IMR-90 (cell line): ENCODE results near the gene TNF. TPM values are rescaled to one million over a fixed set of nuclear protein-coding genes. Genes with fewer than 3 reads are reported as not detected.

Source experiments
- ATAC-seq: fragments of 200-7000 bp; cut with Tn5 transposase; 2 replicates; pipeline ENCODE4 v1.9.1; 2020; ENCODE audit warnings: low read depth, mild to moderate bottlenecking, moderate library complexity
- BruUV-seq: library from RNA; stranded (reverse); fragments of 400-500 nt; replicated peaks from 2 replicates; lab custom pipeline; 2021; lab: Mats Ljungman, UMichigan
- CTCF ChIA-PET: fragments of 300-600 bp; formaldehyde crosslinking; extraction: SDS; loops from one replicate; lab custom pipeline; 2021; ENCODE audit warnings: antibody characterized with exemption; lab: Yijun Ruan, JAX
- POLR2A ChIA-PET: fragments of 300-600 bp; sonication (Branson Sonifier 250); formaldehyde crosslinking; loops from one replicate; lab custom pipeline; 2022; ENCODE audit warnings: antibody characterized with exemption; ENCODE audit not compliant: unreplicated experiment; lab: Charles Lee
- DNase-seq: peaks from one replicate; pipeline ENCODE4 v3.0.0; 2013
- H2AFZ ChIP-seq: replicated peaks from 2 replicates; pipeline ENCODE3; 2013; ENCODE audit warnings: low read length, mild to moderate bottlenecking; ENCODE audit not compliant: poor library complexity
- H2AK5ac ChIP-seq: 2 replicates; pipeline ENCODE4 v1.6.1; 2013; ENCODE audit warnings: low read depth, low read length, inconsistent platforms
- H2AK9ac ChIP-seq: replicated peaks from 2 replicates; pipeline ENCODE3; 2013; ENCODE audit warnings: mild to moderate bottlenecking, low read depth, low read length, moderate library complexity; ENCODE audit not compliant: poor library complexity
- H2BK120ac ChIP-seq: 2 replicates; pipeline ENCODE4 v1.6.1; 2013; ENCODE audit warnings: low read depth, low read length, inconsistent platforms
- H2BK15ac ChIP-seq: 3 replicates; pipeline ENCODE4 v1.6.1; 2013; ENCODE audit warnings: low read depth, low read length, inconsistent platforms
- H2BK20ac ChIP-seq: 2 replicates; pipeline ENCODE4 v1.6.1; 2013; ENCODE audit warnings: low read depth, mild to moderate bottlenecking, inconsistent platforms, low read length, moderate library complexity
- H2BK5ac ChIP-seq: 2 replicates; pipeline ENCODE4 v1.6.1; 2013; ENCODE audit warnings: mild to moderate bottlenecking, low read depth, low read length, inconsistent platforms; ENCODE audit not compliant: poor library complexity, severe bottlenecking
- H3K14ac ChIP-seq: replicated peaks from 2 replicates; pipeline ENCODE4 v1.6.1; 2013; ENCODE audit warnings: low read depth, low read length, inconsistent platforms
- H3K18ac ChIP-seq: 2 replicates; pipeline ENCODE4 v1.6.1; 2013; ENCODE audit warnings: low read depth, low read length, control low read depth
- H3K23ac ChIP-seq: 2 replicates; pipeline ENCODE4 v1.6.1; 2013; ENCODE audit warnings: low read depth, low read length, inconsistent platforms
- H3K27ac ChIP-seq: 2 replicates; pipeline ENCODE4 v1.5.1; 2013; ENCODE audit warnings: mild to moderate bottlenecking, control low read depth, low read length; ENCODE audit not compliant: insufficient read depth
- H3K27me3 ChIP-seq: 2 replicates; pipeline ENCODE4 v1.6.1; 2013; ENCODE audit warnings: low read length; ENCODE audit not compliant: control insufficient read depth, insufficient read depth
- H3K36me3 ChIP-seq: 2 replicates; pipeline ENCODE4 v1.6.1; 2013; ENCODE audit warnings: low read length, mixed read lengths; ENCODE audit not compliant: control insufficient read depth, insufficient read depth
- H3K4ac ChIP-seq: 2 replicates; pipeline ENCODE4 v1.6.1; 2013; ENCODE audit warnings: low read depth, low read length, inconsistent platforms
- H3K4me1 ChIP-seq: 2 replicates; pipeline ENCODE4 v1.6.1; 2013; ENCODE audit warnings: low read length, mixed read lengths; ENCODE audit not compliant: control insufficient read depth, insufficient read depth
- H3K4me2 ChIP-seq: 2 replicates; pipeline ENCODE4 v1.6.1; 2013; ENCODE audit warnings: low read depth, mild to moderate bottlenecking, control low read depth, low read length, moderate library complexity
- H3K4me3 ChIP-seq: 2 replicates; pipeline ENCODE4 v1.5.1; 2013; ENCODE audit warnings: low read depth, mild to moderate bottlenecking, control low read depth, low read length, moderate library complexity; ENCODE audit not compliant: insufficient read depth
- H3K56ac ChIP-seq: 2 replicates; pipeline ENCODE4 v1.6.1; 2013; ENCODE audit warnings: low read length, inconsistent platforms; ENCODE audit not compliant: insufficient read depth; ENCODE audit errors: extremely low read depth
- H3K79me1 ChIP-seq, 2 experiments: 2 replicates each; pipeline ENCODE4 v1.6.1; 2013; ENCODE audit warnings: low read length in 2 of 2, inconsistent platforms in 1 of 2, low read depth in 1 of 2
- H3K9ac ChIP-seq: 2 replicates; pipeline ENCODE4 v1.6.1; 2013; ENCODE audit warnings: low read depth, low read length, control low read depth
- H3K9me1 ChIP-seq: 2 replicates; pipeline ENCODE4 v1.6.1; 2013; ENCODE audit warnings: low read length, inconsistent platforms; ENCODE audit not compliant: insufficient read depth
- H3K9me3 ChIP-seq: 2 replicates; pipeline ENCODE4 v1.6.1; 2013; ENCODE audit warnings: low read length; ENCODE audit not compliant: control insufficient read depth, insufficient read depth
- H4K20me1 ChIP-seq: 2 replicates; pipeline ENCODE4 v1.6.1; 2013; ENCODE audit warnings: low read length, inconsistent platforms; ENCODE audit not compliant: insufficient read depth
- H4K5ac ChIP-seq: 2 replicates; pipeline ENCODE4 v1.6.1; 2013; ENCODE audit warnings: mild to moderate bottlenecking, low read depth, low read length, control low read depth
- H4K8ac ChIP-seq, 2 experiments: 2 replicates each; pipeline ENCODE4 v1.6.1; 2013; ENCODE audit warnings: low read depth in 2 of 2, low read length in 2 of 2, control low read depth in 1 of 2, inconsistent platforms in 1 of 2
- H4K91ac ChIP-seq: 2 replicates; pipeline ENCODE4 v1.6.1; 2013; ENCODE audit warnings: low read depth, low read length, inconsistent platforms; ENCODE audit not compliant: insufficient read depth
- BHLHE40 ChIP-seq: fragments of 150-350 bp; IDR thresholded peaks from 2 replicates; pipeline ENCODE4 v1.6.1; 2016; ENCODE audit warnings: mild to moderate bottlenecking, low read depth, low read length
- CHD1 ChIP-seq: IDR thresholded peaks from 2 replicates; pipeline ENCODE4 v1.6.1; 2012; ENCODE audit warnings: low read depth, low read length, improper control_type of control experiment
- ELK1 ChIP-seq: fragments of 150-350 bp; IDR thresholded peaks from 2 replicates; pipeline ENCODE4 v1.6.1; 2016; ENCODE audit warnings: low read depth, mild to moderate bottlenecking, low read length, moderate library complexity, borderline replicate concordance
- MAFK ChIP-seq: IDR thresholded peaks from 2 replicates; pipeline ENCODE4 v1.6.1; 2012; ENCODE audit warnings: low read depth, low read length, improper control_type of control experiment
- RCOR1 ChIP-seq: IDR thresholded peaks from 2 replicates; pipeline ENCODE4 v1.6.1; 2012; ENCODE audit warnings: mild to moderate bottlenecking, low read length, improper control_type of control experiment; ENCODE audit not compliant: insufficient replicate concordance
- USF2 ChIP-seq: fragments of 150-350 bp; IDR thresholded peaks from 2 replicates; pipeline ENCODE4 v1.6.1; 2017; ENCODE audit warnings: mild to moderate bottlenecking, antibody characterized with exemption, low read length, low read depth
- WGBS, 2 experiments: methylation state at CpG; one replicate each; pipeline versions ENCODE4 v1.1.5 to v1.1.7; 2013; ENCODE audit warnings: missing lambda C conversion rate in 2 of 2; ENCODE audit not compliant: insufficient read length in 1 of 2; ENCODE audit errors: extremely low coverage in 2 of 2; 5-methylcytosine and 5-hydroxymethylcytosine counted together
- dilution Hi-C: fragments of 300-500 bp; cut with HindIII; formaldehyde crosslinking; loops from one replicate; pipeline ENCODE4 v1.14.3; 2018; ENCODE audit warnings: low sequenced_read_pairs; ENCODE audit not compliant: unreplicated experiment
- in situ Hi-C: fragments of 300-500 bp; cut with MboI; formaldehyde crosslinking; loops from 3 replicates; pipeline ENCODE4 v1.14.3; 2019; ENCODE audit warnings: low sequenced_read_pairs, inconsistent platforms, mixed read lengths
- intact Hi-C: fragments of 100-400 bp; cut with micrococcal nuclease; formaldehyde crosslinking; loops from 2 replicates; pipeline ENCODE4 v1.10.0; 2022
- polyA plus RNA-seq, 3 experiments: library from polyadenylated mRNA; depleted of rRNA; stranded (reverse); fragments of >200 nt; gene quantifications; 2 replicates each; pipeline ENCODE4 v1.2.3, GENCODE V29; 2012; ENCODE audit warnings: low replicate concordance in 1 of 3
- total RNA-seq: library from RNA; depleted of rRNA; stranded (reverse); fragments of >200 nt; gene quantifications from 2 replicates; pipeline ENCODE4 v1.2.3, GENCODE V29; 2012

Gene TNF
- total and polyA plus RNA-seq, 2 of the 4 experiments (the other 2 are of a cell fraction): not detected

- CTCF ChIA-PET: interaction anchor here (0.7 to 1.4 kb wide), 5 partner anchors 8 to 30 kb away, joined by 3 to 6 read pairs (median 4); no protein-coding TSS in a partner anchor
- no peak for ATAC-seq
These were observed 4.4 kb downstream of the TNF start for GRCh38 chr6:31579546-31580437.

More at GRCh38 chr6:31579546-31580437, 4.4 kb downstream of the TNF start:
- H4K20me1 ChIP-seq: no peaks in the 10 kb centered on the region
- H3K4ac ChIP-seq: no peak overlapping the region
- intact Hi-C loops: loop anchor here (2.0 to 5.0 kb wide), 2 partner anchors 19 to 32 kb away; partner anchors contain the start of genes ATP6V1G2 and NFKBIL1
- H2BK5ac ChIP-seq: no peak overlapping the region
- H4K5ac ChIP-seq: no peak overlapping the region
- H3K4me1 ChIP-seq: peaks cover 4% of the 10 kb centered on the region; the same call in 1 of the 2 replicates
- no peak overlapping the region for H3K4me3 ChIP-seq
- H3K23ac ChIP-seq: no peak overlapping the region
- H3K36me3 ChIP-seq: no peaks in the 10 kb centered on the region
- H3K9me3 ChIP-seq: no peaks in the 10 kb centered on the region
- in situ Hi-C loops: no loop called here
- no CpG with 5 or more reads among the region's 8 CpGs for WGBS, 2 experiments
- no peak overlapping the region for H4K91ac ChIP-seq
- DNase-seq: no peak
- H3K27ac ChIP-seq: no peak overlapping the region
- peak overlapping the region in 1 of 2 experiments; percentile 51; a peak in 1 of 4 replicates for H4K8ac ChIP-seq
- no peaks in the 10 kb centered on the region; the same call in 1 of the 2 replicates for H3K9me1 ChIP-seq
- no TSS peak for BruUV-seq
- H3K9ac ChIP-seq: no peak overlapping the region
- no peak overlapping the region for H3K18ac ChIP-seq
- no peak for TF ChIP-seq ELK1
- TF ChIP-seq CHD1: no peak
- no peak for TF ChIP-seq RCOR1
- TF ChIP-seq MAFK: no peak
- TF ChIP-seq USF2: no peak
- TF ChIP-seq BHLHE40: no peak
- no peak overlapping the region for H3K14ac ChIP-seq
- peaks cover 19% of the 10 kb centered on the region for H3K27me3 ChIP-seq
- H2AK9ac ChIP-seq: no peak overlapping the region
- no peak overlapping the region for H3K56ac ChIP-seq
- no peaks in the 10 kb centered on the region for H3K79me1 ChIP-seq
- no peak overlapping the region for H2BK20ac ChIP-seq
- H2AK5ac ChIP-seq: no peak overlapping the region
- H2BK15ac ChIP-seq: no peak overlapping the region
- peak overlapping the region; percentile 95 for H2AFZ ChIP-seq
- dilution Hi-C loops: no loop called here
- POLR2A ChIA-PET: no interaction called here
- H2BK120ac ChIP-seq: no peak overlapping the region
- no peak overlapping the region for H3K4me2 ChIP-seq
